D721Med (cell line): ENCODE data around the gene RPRD1B.
"Not testable (repeated sequence)": the region's sequence is repeated elsewhere in the genome, so short reads cannot be mapped to it uniquely, and the experiment has no call there.

ENCODE experiments used
- DNase-seq: peaks from one replicate; pipeline ENCODE4 v3.0.0; 2011; ENCODE audit warnings: low spot score; ENCODE audit not compliant: insufficient read length
- FAIRE-seq: peaks from 2 replicates; lab custom pipeline; 2011; peaks lifted over from hg19 to GRCh38; lab: Jason Lieb, UNC
- CTCF ChIP-seq: IDR thresholded peaks from 2 replicates; pipeline ENCODE4 v1.5.1; 2012; ENCODE audit warnings: mild to moderate bottlenecking, control low read depth; ENCODE audit not compliant: insufficient read depth; ENCODE audit errors: missing control alignments

The RPRD1B gene

GRCh38 chr20:38104285-38104684, 70.7 kb downstream of the RPRD1B start:
- DNase-seq (no peak), FAIRE-seq (no peak)
- no peak for TF ChIP-seq CTCF

GRCh38 chr20:38106461-38106860, 72.9 kb downstream of the RPRD1B start:
- TF ChIP-seq CTCF = no peak
- DNase-seq = no peak
- FAIRE-seq = no peak

GRCh38 chr20:38107386-38107785, 73.8 kb downstream of the RPRD1B start:
- not testable (repeated sequence) for DNase-seq, FAIRE-seq

- not testable (repeated sequence) for DNase-seq, FAIRE-seq
These were observed 74.4 kb downstream of the RPRD1B start for GRCh38 chr20:38107916-38108315.

GRCh38 chr20:38108438-38108985, 75.0 kb downstream of the RPRD1B start:
- TF ChIP-seq CTCF = no peak
- FAIRE-seq (no peak), DNase-seq (no peak)

GRCh38 chr20:38108986-38109541, 75.5 kb downstream of the RPRD1B start:
- no peak for FAIRE-seq
- no peak for TF ChIP-seq CTCF
- no peak for DNase-seq

GRCh38 chr20:38109591-38110524, 76.3 kb downstream of the RPRD1B start:
- TF ChIP-seq CTCF = no peak
- DNase-seq = no peak
- no peak for FAIRE-seq

- FAIRE-seq = no peak
- no peak for DNase-seq
- no peak for TF ChIP-seq CTCF
These were observed 77.1 kb downstream of the RPRD1B start for GRCh38 chr20:38110525-38111178.
